Subcutaneous adipose tissue (tissue), 4 donors: ENCODE results near the gene NT5DC3. TPM values are rescaled to one million over a fixed set of nuclear protein-coding genes. Genes with fewer than 3 reads are reported as not detected.

ENCODE experiments used
- total RNA-seq, 4 donors: library from RNA; depleted of rRNA; stranded (reverse); fragments of >200 nt; gene quantifications; one replicate each; pipeline ENCODE4 v1.1.0, GENCODE V29; 2016
- TF ChIP-seq, protein P1 (sequence below): fragments of 450-650 bp; IDR thresholded peaks from one replicate; pipeline ENCODE4 v1.5.1; 2016; ENCODE audit warnings: low read depth, mild to moderate bottlenecking, control low read depth, antibody characterized with exemption, moderate library complexity

NT5DC3 gene
- total RNA-seq, 4 donors from 2014 or later, result 4.5 to 7.0 (median 5.6) TPM

DNA sequence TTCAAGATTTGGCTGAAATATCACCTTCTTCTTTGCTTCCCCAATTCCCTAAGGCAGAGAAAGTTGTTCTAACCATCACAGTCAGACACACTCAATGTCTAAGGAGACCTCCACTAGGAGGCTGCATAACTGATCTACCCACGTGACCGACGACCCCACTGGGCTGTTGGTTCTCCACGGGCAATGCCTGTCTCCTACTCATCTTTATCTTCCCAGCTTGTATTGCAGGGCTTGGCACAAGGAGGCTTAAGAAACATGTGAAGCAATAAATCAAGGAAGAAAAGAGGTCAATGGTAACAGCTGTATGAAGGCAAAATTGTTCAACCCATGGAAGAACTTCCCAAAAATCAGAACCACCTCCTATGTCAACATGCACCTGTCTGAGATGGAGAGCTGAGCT, 27.1 kb downstream of the NT5DC3 start:
- TF ChIP-seq, protein P1, sequence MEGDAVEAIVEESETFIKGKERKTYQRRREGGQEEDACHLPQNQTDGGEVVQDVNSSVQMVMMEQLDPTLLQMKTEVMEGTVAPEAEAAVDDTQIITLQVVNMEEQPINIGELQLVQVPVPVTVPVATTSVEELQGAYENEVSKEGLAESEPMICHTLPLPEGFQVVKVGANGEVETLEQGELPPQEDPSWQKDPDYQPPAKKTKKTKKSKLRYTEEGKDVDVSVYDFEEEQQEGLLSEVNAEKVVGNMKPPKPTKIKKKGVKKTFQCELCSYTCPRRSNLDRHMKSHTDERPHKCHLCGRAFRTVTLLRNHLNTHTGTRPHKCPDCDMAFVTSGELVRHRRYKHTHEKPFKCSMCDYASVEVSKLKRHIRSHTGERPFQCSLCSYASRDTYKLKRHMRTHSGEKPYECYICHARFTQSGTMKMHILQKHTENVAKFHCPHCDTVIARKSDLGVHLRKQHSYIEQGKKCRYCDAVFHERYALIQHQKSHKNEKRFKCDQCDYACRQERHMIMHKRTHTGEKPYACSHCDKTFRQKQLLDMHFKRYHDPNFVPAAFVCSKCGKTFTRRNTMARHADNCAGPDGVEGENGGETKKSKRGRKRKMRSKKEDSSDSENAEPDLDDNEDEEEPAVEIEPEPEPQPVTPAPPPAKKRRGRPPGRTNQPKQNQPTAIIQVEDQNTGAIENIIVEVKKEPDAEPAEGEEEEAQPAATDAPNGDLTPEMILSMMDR, result no peak

DNA sequence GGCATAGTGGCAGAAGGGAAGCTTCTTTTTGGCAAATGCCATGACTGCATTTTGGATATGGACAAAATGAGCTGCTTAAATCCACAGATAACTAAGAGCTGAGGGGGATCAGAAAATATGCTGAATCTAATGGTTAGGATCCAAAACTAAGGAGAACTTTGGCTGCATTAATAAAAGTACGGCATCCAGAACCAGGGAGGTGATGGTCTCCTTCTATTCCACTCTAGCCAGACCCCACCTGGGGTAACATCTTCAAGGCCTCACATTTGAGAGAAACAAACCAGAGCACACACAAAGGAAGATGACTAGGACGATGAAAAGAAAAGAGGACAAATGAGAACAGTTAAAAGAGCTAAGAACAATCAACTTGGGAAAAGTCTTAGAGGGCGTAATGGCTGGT, 27.6 kb downstream of the NT5DC3 start:
- TF ChIP-seq, protein P1, result no peak

DNA sequence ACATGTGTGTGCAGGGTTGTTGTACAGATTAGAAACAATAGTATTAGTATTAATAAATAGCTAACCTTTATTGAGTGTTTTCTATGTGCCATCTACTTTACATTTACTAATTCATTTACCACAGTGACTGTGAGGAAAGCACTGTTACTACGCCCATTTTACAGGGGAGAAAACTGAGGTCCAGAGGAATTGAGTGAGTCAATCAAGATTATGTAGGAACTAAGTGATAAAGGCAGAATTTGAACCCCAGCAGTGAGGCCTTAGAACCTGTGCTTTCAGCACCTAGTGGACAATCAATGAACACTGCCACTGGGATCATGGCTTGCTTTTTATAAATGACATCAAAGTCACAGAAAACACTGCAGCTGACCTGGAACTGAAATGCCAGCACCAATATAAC, 28.2 kb downstream of the NT5DC3 start:
- TF ChIP-seq, protein P1, result no peak

DNA sequence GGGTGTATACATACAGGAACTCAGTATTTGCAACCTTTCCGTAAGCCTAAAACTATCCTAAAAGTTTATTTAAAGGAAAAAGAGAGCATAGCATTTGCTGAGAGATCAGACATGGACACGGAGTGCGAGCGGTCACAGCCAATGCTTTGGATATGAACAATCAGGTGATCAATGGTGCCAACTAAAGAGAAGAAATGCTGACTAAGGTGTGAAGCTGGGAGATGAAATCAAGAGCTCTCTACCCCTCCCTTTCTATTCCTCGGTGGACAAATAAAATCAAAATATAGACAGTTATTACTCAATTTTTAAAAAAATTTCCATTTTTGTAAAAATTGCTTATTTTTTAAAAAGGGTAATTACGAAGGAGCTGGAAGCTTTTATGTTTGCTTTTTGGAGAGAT, 29.2 kb downstream of the NT5DC3 start:
- TF ChIP-seq, protein P1, result no peak

DNA sequence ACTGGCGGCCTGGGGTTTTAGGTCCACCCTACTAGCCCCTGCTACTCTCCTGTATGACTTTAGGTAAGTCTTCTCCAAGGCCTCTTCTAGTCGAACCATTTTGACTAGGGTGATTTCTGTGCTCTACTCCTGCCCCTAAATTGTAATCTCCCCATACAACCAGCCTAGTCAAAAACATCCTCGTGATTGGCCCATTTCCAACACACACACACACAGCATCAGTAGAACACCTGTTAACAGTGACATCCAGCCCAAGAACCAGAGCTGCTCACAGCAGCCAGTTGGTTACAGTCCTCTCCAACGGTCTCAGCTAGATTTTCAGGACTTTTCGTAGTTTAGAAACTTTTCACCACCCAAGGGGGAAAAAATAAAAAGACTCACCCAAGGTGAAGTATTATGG, 30.9 kb downstream of the NT5DC3 start:
- TF ChIP-seq, protein P1, result no peak

DNA sequence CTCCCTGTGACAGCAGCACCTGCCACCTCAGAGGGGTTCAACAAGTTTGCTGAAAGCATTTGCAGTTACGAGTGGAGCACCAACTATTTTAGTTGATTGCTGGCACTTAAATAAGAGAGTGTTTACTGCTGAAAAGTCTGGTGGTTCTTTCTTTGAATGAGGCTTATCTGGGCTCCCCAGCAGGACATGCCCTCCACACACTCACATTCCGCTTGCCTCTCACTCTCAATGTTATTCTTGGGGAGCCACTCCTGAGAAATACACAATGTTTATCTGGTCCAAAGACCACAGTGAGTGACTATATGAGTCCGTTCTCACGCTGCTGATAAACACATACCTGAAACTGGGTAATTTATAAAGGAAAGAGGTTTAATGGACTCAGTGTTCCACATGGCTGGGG, 31.9 kb downstream of the NT5DC3 start:
- TF ChIP-seq, protein P1, result no peak

DNA sequence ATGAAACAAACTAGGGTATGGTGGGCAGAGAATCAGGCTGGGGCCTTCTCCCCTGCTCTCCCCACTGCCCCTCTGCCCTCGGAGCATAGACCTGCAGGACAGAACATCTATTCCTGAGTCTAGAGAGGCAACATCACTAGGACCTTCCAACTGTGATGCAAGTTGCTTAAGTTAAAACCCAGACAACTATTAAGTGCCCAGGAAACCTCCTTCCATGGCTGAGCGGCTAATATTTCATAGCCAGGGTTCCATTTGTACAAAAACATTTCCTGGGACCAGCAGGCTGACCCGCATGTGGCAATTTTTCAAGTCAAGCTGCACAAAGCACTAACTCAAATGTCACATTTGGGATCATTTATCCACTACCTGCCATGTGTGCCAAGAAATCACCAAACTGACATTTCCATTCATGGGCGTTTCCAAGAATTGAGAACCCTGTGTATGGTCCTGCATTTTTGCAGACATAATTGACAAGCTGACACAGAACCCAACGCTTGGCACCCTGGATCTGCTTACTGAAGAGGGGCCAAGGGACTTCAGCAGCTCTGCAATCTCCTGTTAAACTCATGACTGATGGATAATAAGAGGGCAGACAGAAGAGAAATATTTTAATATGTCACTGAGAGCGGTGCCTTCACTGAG, 32.7 kb downstream of the NT5DC3 start:
- TF ChIP-seq, protein P1, result no peak
